ENCODE results near the gene LRRC4C. TPM values are rescaled to one million over a fixed set of nuclear protein-coding genes. Genes with fewer than 3 reads are reported as not detected.

Gene LRRC4C
- total RNA-seq, 1 experiment from 2014 or later: 0.15 TPM

DNA sequence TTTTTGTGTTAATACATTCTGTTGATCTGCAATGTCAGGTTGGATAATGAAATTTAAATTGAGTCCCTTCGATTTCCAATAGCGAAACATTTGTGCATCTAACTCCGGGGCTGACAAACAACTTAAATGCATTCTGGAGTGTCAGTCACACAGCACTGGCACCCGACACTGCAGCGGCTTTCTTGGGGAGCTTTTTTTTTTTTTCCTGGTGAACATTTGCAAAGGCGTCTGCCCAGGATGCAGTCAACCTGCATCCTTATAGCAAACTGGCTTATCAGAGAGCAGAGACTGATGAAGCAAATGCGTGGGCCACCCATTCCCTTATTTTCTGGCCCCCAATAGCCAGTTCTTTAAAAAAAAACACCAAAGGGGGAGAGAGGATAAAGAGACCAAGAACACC lies 1167.7 kb downstream of the LRRC4C start:
- DNase-seq (ENCODE audit: low read depth, low spot score) (no peak), ATAC-seq (no peak)
- ChIA-PET CTCF (no interaction called here), POLR2A (no interaction called here)
- Histone ChIP-seq H3K27me3 (ENCODE audit: control insufficient read depth, insufficient read depth, low read length) (peaks cover 4% of the 10 kb centered on the region), H3K4me3 (ENCODE audit: low read depth in 2 of 2, low read length in 2 of 2) (no peak overlapping the region), H3K27ac (ENCODE audit: low read length) (no peak overlapping the region), H3K36me3 (ENCODE audit: control insufficient read depth, insufficient read depth, low read length) (no peaks in the 10 kb centered on the region), H3K4me1 (ENCODE audit: control insufficient read depth, insufficient read depth, low read length) (no peaks in the 10 kb centered on the region), H3K9me3 (ENCODE audit: control insufficient read depth, insufficient read depth, low read depth, low read length) (no peaks in the 10 kb centered on the region)
- TF ChIP-seq, protein P1, sequence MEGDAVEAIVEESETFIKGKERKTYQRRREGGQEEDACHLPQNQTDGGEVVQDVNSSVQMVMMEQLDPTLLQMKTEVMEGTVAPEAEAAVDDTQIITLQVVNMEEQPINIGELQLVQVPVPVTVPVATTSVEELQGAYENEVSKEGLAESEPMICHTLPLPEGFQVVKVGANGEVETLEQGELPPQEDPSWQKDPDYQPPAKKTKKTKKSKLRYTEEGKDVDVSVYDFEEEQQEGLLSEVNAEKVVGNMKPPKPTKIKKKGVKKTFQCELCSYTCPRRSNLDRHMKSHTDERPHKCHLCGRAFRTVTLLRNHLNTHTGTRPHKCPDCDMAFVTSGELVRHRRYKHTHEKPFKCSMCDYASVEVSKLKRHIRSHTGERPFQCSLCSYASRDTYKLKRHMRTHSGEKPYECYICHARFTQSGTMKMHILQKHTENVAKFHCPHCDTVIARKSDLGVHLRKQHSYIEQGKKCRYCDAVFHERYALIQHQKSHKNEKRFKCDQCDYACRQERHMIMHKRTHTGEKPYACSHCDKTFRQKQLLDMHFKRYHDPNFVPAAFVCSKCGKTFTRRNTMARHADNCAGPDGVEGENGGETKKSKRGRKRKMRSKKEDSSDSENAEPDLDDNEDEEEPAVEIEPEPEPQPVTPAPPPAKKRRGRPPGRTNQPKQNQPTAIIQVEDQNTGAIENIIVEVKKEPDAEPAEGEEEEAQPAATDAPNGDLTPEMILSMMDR (IDR thresholded peaks at IDR 0.05): no peak
- TF ChIP-seq, protein P2, sequence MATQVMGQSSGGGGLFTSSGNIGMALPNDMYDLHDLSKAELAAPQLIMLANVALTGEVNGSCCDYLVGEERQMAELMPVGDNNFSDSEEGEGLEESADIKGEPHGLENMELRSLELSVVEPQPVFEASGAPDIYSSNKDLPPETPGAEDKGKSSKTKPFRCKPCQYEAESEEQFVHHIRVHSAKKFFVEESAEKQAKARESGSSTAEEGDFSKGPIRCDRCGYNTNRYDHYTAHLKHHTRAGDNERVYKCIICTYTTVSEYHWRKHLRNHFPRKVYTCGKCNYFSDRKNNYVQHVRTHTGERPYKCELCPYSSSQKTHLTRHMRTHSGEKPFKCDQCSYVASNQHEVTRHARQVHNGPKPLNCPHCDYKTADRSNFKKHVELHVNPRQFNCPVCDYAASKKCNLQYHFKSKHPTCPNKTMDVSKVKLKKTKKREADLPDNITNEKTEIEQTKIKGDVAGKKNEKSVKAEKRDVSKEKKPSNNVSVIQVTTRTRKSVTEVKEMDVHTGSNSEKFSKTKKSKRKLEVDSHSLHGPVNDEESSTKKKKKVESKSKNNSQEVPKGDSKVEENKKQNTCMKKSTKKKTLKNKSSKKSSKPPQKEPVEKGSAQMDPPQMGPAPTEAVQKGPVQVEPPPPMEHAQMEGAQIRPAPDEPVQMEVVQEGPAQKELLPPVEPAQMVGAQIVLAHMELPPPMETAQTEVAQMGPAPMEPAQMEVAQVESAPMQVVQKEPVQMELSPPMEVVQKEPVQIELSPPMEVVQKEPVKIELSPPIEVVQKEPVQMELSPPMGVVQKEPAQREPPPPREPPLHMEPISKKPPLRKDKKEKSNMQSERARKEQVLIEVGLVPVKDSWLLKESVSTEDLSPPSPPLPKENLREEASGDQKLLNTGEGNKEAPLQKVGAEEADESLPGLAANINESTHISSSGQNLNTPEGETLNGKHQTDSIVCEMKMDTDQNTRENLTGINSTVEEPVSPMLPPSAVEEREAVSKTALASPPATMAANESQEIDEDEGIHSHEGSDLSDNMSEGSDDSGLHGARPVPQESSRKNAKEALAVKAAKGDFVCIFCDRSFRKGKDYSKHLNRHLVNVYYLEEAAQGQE (IDR thresholded peaks at IDR 0.05; ENCODE audit: insufficient read depth in 1 of 2, low read depth in 2 of 2, low read length in 1 of 2): no peak
- TF ChIP-seq POLR2AphosphoS5 (IDR thresholded peaks at IDR 0.05; ENCODE audit: low read depth, low read length) (no peak), SIN3A (IDR thresholded peaks at IDR 0.05; ENCODE audit: borderline replicate concordance, insufficient read depth, low read depth, low read length) (no peak), TCF7L2 (IDR thresholded peaks at IDR 0.05; ENCODE audit: low read depth, low read length) (no peak)
- intact Hi-C loops (cut with micrococcal nuclease; ENCODE audit: unreplicated experiment): no loop called here
- no TSS peak for BruUV-seq (replicated peaks)
- in situ Hi-C loops (cut with HindIII; ENCODE audit: low pct_unique_long_range_greater_than_20kb, low sequenced_read_pairs): no loop called here

DNA sequence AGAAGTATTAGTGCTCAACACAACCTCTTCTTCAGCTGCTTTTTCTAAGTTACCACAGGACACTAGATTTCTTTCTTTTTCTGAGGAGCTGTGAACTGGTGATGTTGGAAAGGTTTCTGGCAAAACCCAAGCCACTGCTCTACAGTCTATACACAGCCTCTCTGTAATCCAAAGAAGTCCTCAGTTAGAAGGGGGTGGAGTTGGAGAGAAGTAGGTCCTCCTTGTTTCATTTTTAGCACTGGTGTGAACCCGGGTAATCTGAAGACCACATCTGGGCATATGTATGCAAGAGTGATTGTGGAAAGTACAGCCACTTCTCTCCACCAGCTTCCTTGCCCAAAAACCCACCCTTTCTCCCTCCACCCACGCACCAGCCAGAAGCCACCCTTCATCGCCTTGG lies 1168.1 kb downstream of the LRRC4C start:
- no peaks in the 10 kb centered on the region for H3K36me3 ChIP-seq (ENCODE audit: control insufficient read depth, insufficient read depth, low read length)
- intact Hi-C loops (cut with micrococcal nuclease; ENCODE audit: unreplicated experiment): no loop called here
- TF ChIP-seq SIN3A (IDR thresholded peaks at IDR 0.05; ENCODE audit: borderline replicate concordance, insufficient read depth, low read depth, low read length) (no peak), TCF7L2 (IDR thresholded peaks at IDR 0.05; ENCODE audit: low read depth, low read length) (no peak), POLR2AphosphoS5 (IDR thresholded peaks at IDR 0.05; ENCODE audit: low read depth, low read length) (no peak)
- TF ChIP-seq, protein P2 (IDR thresholded peaks at IDR 0.05; ENCODE audit: insufficient read depth in 1 of 2, low read depth in 2 of 2, low read length in 1 of 2): no peak
- TF ChIP-seq, protein P1 (IDR thresholded peaks at IDR 0.05): no peak
- BruUV-seq (replicated peaks): no TSS peak
- in situ Hi-C loops (cut with HindIII; ENCODE audit: low pct_unique_long_range_greater_than_20kb, low sequenced_read_pairs): no loop called here
- H3K9me3 ChIP-seq (ENCODE audit: control insufficient read depth, insufficient read depth, low read depth, low read length): no peaks in the 10 kb centered on the region
- H3K4me3 ChIP-seq (ENCODE audit: low read depth in 2 of 2, low read length in 2 of 2): no peak overlapping the region
- H3K27ac ChIP-seq (ENCODE audit: low read length): no peak overlapping the region
- H3K4me1 ChIP-seq (ENCODE audit: control insufficient read depth, insufficient read depth, low read length): no peaks in the 10 kb centered on the region
- ATAC-seq (no peak), DNase-seq (ENCODE audit: low read depth, low spot score) (no peak)
- peaks cover 4% of the 10 kb centered on the region for H3K27me3 ChIP-seq (ENCODE audit: control insufficient read depth, insufficient read depth, low read length)
- POLR2A ChIA-PET: no interaction called here
- CTCF ChIA-PET: no interaction called here

Measured in Panc1 (cell line).